Measurements from ENCODE around the gene DAB1. TPM values are rescaled to one million over a fixed set of nuclear protein-coding genes. Genes with fewer than 3 reads are reported as not detected.
"Not testable (repeated sequence)": the region's sequence is repeated elsewhere in the genome, so short reads cannot be mapped to it uniquely, and the experiment has no call there.

Gene DAB1
- total RNA-seq, 1 donor from 2014 or later: 14.0 TPM

- H3K4me3 Mint-ChIP-seq: no peak overlapping the region
- H3K9me3 Mint-ChIP-seq: no peaks in the 10 kb centered on the region
- H3K4me1 Mint-ChIP-seq: peaks cover 4% of the 10 kb centered on the region
- no peaks in the 10 kb centered on the region for H3K36me3 Mint-ChIP-seq (ENCODE audit: low read depth)
- no peak for DNase-seq (ENCODE audit: low read depth, low spot score)
- TF ChIP-seq CTCF (conservative IDR thresholded peaks at IDR 0.05): no peak
- H3K27ac Mint-ChIP-seq (ENCODE audit: unreplicated experiment): no peak overlapping the region
- H3K27me3 Mint-ChIP-seq (ENCODE audit: low read depth): no peaks in the 10 kb centered on the region
Observed at GRCh38 chr1:57234459-57234858, 189.4 kb downstream of the DAB1 start.

GRCh38 chr1:57232500-57232899, 191.4 kb downstream of the DAB1 start:
- no peaks in the 10 kb centered on the region for H3K27me3 Mint-ChIP-seq (ENCODE audit: low read depth)
- no peak overlapping the region for H3K4me3 Mint-ChIP-seq
- H3K4me1 Mint-ChIP-seq: no peaks in the 10 kb centered on the region
- no peaks in the 10 kb centered on the region for H3K36me3 Mint-ChIP-seq (ENCODE audit: low read depth)
- H3K9me3 Mint-ChIP-seq: no peaks in the 10 kb centered on the region
- no peak for TF ChIP-seq CTCF (conservative IDR thresholded peaks at IDR 0.05)
- no peak for DNase-seq (ENCODE audit: low read depth, low spot score)
- H3K27ac Mint-ChIP-seq (ENCODE audit: unreplicated experiment): no peak overlapping the region

GRCh38 chr1:57229998-57230397, 193.9 kb downstream of the DAB1 start:
- H3K4me1 Mint-ChIP-seq: no peaks in the 10 kb centered on the region
- H3K27me3 Mint-ChIP-seq (ENCODE audit: low read depth): no peaks in the 10 kb centered on the region
- H3K27ac Mint-ChIP-seq (ENCODE audit: unreplicated experiment): no peak overlapping the region
- H3K36me3 Mint-ChIP-seq (ENCODE audit: low read depth): no peaks in the 10 kb centered on the region
- no peak for TF ChIP-seq CTCF (conservative IDR thresholded peaks at IDR 0.05)
- no peak overlapping the region for H3K4me3 Mint-ChIP-seq
- DNase-seq (ENCODE audit: low read depth, low spot score): no peak
- peaks cover 5% of the 10 kb centered on the region for H3K9me3 Mint-ChIP-seq

- no peak for TF ChIP-seq CTCF (conservative IDR thresholded peaks at IDR 0.05)
- DNase-seq (ENCODE audit: low read depth, low spot score): no peak
- no peaks in the 10 kb centered on the region for H3K36me3 Mint-ChIP-seq (ENCODE audit: low read depth)
- H3K27ac Mint-ChIP-seq (ENCODE audit: unreplicated experiment): no peak overlapping the region
- H3K27me3 Mint-ChIP-seq (ENCODE audit: low read depth): no peaks in the 10 kb centered on the region
- H3K9me3 Mint-ChIP-seq: peaks cover 5% of the 10 kb centered on the region
- no peak overlapping the region for H3K4me3 Mint-ChIP-seq
- no peaks in the 10 kb centered on the region for H3K4me1 Mint-ChIP-seq
Observed at GRCh38 chr1:57229076-57229475, 194.8 kb downstream of the DAB1 start.

DNA sequence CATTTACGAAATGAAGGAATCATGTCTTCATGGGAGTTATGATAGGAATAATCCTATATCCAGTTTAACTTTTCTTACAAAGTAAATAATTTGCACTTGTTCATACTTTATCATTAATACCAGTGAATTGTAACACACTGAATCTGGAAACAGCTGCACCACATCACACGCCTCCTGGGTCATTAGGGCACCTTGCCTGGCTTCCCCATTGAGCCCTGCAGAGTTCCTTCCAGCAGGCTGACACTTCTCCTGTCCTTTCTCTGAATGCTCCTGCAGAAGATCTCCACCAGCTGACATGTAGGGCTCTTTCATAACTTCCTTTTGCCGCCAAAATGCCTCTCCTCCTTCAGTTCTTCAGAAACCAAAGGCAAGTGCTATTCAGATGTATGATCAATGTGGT, 201.1 kb downstream of the DAB1 start:
- Mint-ChIP-seq H3K9me3 (peaks cover 9% of the 10 kb centered on the region), H3K4me1 (peaks cover 18% of the 10 kb centered on the region), H3K4me3 (no peak overlapping the region), H3K27me3 (ENCODE audit: low read depth) (no peaks in the 10 kb centered on the region), H3K36me3 (ENCODE audit: low read depth) (no peaks in the 10 kb centered on the region), H3K27ac (ENCODE audit: unreplicated experiment) (no peak overlapping the region)
- DNase-seq (ENCODE audit: low read depth, low spot score): no peak
- TF ChIP-seq CTCF (conservative IDR thresholded peaks at IDR 0.05): no peak

DNA sequence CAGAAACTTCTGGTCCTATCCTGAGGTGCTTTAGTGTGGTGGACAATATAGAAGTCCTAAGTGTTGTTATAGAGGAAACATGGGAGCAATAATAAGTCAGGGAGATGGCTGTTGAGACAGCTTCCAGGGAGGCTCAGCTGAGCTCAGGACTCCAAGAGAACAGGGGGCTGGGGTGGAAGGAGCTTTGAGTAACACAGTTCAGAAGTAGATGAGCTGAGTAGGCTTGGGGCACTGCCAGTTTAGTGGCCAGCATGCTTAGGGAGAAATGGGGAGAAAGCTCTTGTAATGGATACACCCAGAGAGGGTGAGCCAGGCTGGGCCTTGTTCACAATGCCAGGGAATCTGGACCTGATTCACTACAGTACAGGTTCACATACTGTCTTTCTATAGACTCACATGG, 201.6 kb downstream of the DAB1 start:
- no peak overlapping the region for H3K27ac Mint-ChIP-seq (ENCODE audit: unreplicated experiment)
- H3K36me3 Mint-ChIP-seq (ENCODE audit: low read depth): no peaks in the 10 kb centered on the region
- peaks cover 9% of the 10 kb centered on the region for H3K9me3 Mint-ChIP-seq
- TF ChIP-seq CTCF (conservative IDR thresholded peaks at IDR 0.05): no peak
- no peak for DNase-seq (ENCODE audit: low read depth, low spot score)
- H3K4me1 Mint-ChIP-seq: peaks cover 18% of the 10 kb centered on the region
- no peak overlapping the region for H3K4me3 Mint-ChIP-seq
- H3K27me3 Mint-ChIP-seq (ENCODE audit: low read depth): no peaks in the 10 kb centered on the region

GRCh38 chr1:57220905-57221304, 203.0 kb downstream of the DAB1 start:
- H3K27me3 Mint-ChIP-seq (ENCODE audit: low read depth); H3K9me3 Mint-ChIP-seq; H3K4me3 Mint-ChIP-seq; H3K27ac Mint-ChIP-seq (ENCODE audit: unreplicated experiment); H3K36me3 Mint-ChIP-seq (ENCODE audit: low read depth); DNase-seq (ENCODE audit: low read depth, low spot score): not testable (repeated sequence)
- peaks cover 20% of the 10 kb centered on the region for H3K4me1 Mint-ChIP-seq
